ENCODE results near the gene CRACR2B. TPM values are rescaled to one million over a fixed set of nuclear protein-coding genes. Genes with fewer than 3 reads are reported as not detected.
A peak's percentile ranks its signal among the peaks of the same experiment; 100 is the strongest.

Gene CRACR2B
- total and polyA plus RNA-seq, 10 of the 15 experiments (the other 5 are each of a cell fraction or from before 2014, with no cell fraction given) = 0.10 to 33.7 (median 12.7) TPM

DNA sequence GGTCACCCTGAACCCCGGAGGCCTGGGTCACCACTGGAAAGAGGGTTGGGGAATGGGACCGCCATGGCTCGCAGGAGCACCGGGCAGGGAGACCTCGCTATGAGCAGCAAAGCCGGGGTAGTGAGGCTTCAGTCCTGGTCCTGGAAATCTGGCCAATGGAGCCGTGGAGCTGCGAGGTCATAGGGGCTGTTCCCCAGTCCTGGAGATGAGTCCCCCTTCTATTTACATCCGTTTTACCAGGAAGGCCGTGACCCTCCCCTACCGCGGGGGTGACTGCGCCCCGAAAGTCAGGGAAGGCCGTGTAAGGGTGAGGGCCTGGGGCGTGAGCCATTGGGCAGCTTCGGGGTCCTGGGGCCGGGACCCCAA lies 23.1 kb upstream of the CRACR2B start:
- in situ Hi-C loops (cut with MboI) = loop anchor here (25.0 kb wide), 1 partner anchor 1583 kb away; the partner anchor contains the start of gene CD81
- peak overlapping the region; percentile 44 for H2AFZ ChIP-seq (ENCODE audit: control insufficient read depth, low read depth, low read length)
- H3K36me3 ChIP-seq (ENCODE audit: control insufficient read depth in 2 of 2, insufficient read depth in 2 of 2, low read length in 1 of 2) = peaks cover 0 to 10% of the 10 kb centered on the region in 2 experiments; a peak in 2 of 4 replicates
- RAD21 ChIA-PET (ENCODE audit: unreplicated experiment) = interaction anchor here (0.5 kb wide), 1 partner anchor 220 kb away, joined by 3 read pairs; no protein-coding TSS in a partner anchor
- peaks cover 23% of the 10 kb centered on the region for H3K79me2 ChIP-seq (ENCODE audit: control insufficient read depth, insufficient read depth, low read length)
- CTCF ChIA-PET = no interaction called here
- H3K9me3 ChIP-seq (replicated peaks; ENCODE audit: control insufficient read depth, insufficient read depth, low read length) = no peaks in the 10 kb centered on the region
- FAIRE-seq = no peak
- SMC1A ChIA-PET (ENCODE audit: uncharacterized antibody, unreplicated experiment) = no interaction called here
- no peaks in the 10 kb centered on the region for H3K27me3 ChIP-seq (replicated peaks in 1 of 2; ENCODE audit: control insufficient read depth in 2 of 2, insufficient read depth in 2 of 2, low read length in 1 of 2)
- peak overlapping the region; percentile 90 for H3K9ac ChIP-seq (ENCODE audit: control insufficient read depth, insufficient read depth, low read length)
- ATAC-seq = no peak
- peak overlapping the region; percentile 72 for H3K27ac ChIP-seq (ENCODE audit: control insufficient read depth, insufficient read depth)
- H3K4me1 ChIP-seq (ENCODE audit: control insufficient read depth, insufficient read depth, low read length) = peaks cover 12% of the 10 kb centered on the region
- no TSS peak for BruUV-seq (replicated peaks)
- DNase-seq (ENCODE audit: low read depth, low spot score) = no peak
- TF ChIP-seq ZBED1 (IDR thresholded peaks at IDR 0.05; ENCODE audit: borderline replicate concordance) (no peak), STAT1 (conservative IDR thresholded peaks at IDR 0.05) (no peak), ZSCAN29 (IDR thresholded peaks at IDR 0.05) (no peak), SUZ12 (IDR thresholded peaks at IDR 0.05; ENCODE audit: unreplicated experiment) (no peak), NFYB (IDR thresholded peaks at IDR 0.05; ENCODE audit: insufficient read depth, low read depth, low read length) (no peak)
- TF ChIP-seq, protein P1, sequence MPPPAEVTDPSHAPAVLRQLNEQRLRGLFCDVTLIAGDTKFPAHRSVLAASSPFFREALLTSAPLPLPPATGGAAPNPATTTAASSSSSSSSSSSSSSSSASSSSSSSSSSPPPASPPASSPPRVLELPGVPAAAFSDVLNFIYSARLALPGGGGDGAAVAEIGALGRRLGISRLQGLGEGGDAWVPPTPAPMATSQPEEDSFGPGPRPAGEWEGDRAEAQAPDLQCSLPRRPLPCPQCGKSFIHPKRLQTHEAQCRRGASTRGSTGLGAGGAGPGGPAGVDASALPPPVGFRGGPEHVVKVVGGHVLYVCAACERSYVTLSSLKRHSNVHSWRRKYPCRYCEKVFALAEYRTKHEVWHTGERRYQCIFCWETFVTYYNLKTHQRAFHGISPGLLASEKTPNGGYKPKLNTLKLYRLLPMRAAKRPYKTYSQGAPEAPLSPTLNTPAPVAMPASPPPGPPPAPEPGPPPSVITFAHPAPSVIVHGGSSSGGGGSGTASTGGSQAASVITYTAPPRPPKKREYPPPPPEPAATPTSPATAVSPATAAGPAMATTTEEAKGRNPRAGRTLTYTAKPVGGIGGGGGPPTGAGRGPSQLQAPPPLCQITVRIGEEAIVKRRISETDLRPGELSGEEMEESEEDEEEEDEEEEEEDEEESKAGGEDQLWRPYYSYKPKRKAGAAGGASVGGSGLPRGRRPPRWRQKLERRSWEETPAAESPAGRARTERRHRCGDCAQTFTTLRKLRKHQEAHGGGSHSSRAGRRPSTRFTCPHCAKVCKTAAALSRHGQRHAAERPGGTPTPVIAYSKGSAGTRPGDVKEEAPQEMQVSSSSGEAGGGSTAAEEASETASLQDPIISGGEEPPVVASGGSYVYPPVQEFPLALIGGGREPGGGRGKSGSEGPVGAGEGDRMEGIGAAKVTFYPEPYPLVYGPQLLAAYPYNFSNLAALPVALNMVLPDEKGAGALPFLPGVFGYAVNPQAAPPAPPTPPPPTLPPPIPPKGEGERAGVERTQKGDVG (CRISPR knock-in tag; IDR thresholded peaks at IDR 0.05) = no peak
- intact Hi-C loops (cut with micrococcal nuclease; ENCODE audit: unreplicated experiment) = no loop called here
- WGBS (ENCODE audit: insufficient coverage, insufficient replicate concordance, low lambda C conversion rate, missing lambda C conversion rate) = 1% methylated on average over 18 of the region's 18 CpGs
- POLR2A ChIA-PET = interaction anchor here (2.7 kb wide), 1 partner anchor 15 kb away, joined by 9 read pairs; the partner anchor contains the start of gene PNPLA2
- peak overlapping the region; percentile 95 for H3K4me2 ChIP-seq (ENCODE audit: control insufficient read depth, insufficient read depth)
- peak overlapping the region; percentile 90 for H3K4me3 ChIP-seq
- no peaks in the 10 kb centered on the region for H4K20me1 ChIP-seq (ENCODE audit: control insufficient read depth, insufficient read depth)
